PC-9 (cell line): Measurements from ENCODE around the gene ANKRD13B.
"Not testable (repeated sequence)": the region's sequence is repeated elsewhere in the genome, so short reads cannot be mapped to it uniquely, and the experiment has no call there.

Experiments
- CTCF ChIP-seq: fragments of 200-600 bp; sonication (generic); conservative IDR thresholded peaks from 2 replicates; pipeline ENCODE4 v1.6.1; 2017; ENCODE audit warnings: mixed run types, antibody characterized with exemption, mild to moderate bottlenecking, moderate library complexity
- EZH2 ChIP-seq: fragments of 200-600 bp; sonication (generic); IDR thresholded peaks from 2 replicates; pipeline ENCODE4 v1.8.0; 2017; ENCODE audit warnings: antibody characterized with exemption, low read depth

GRCh38 chr17:29558139-29558538 is 34.8 kb upstream of the ANKRD13B start:
- not testable (repeated sequence) for TF ChIP-seq CTCF, EZH2
